HepG2 (cell line): ENCODE results near the gene GIMAP1. TPM values are rescaled to one million over a fixed set of nuclear protein-coding genes. Genes with fewer than 3 reads are reported as not detected.

ENCODE experiments used
- CEBPG ChIP-seq: IDR thresholded peaks from 2 replicates; pipeline ENCODE4 v1.6.1; 2016
- EP300 ChIP-seq, 3 experiments: sonication (generic) in 1 of 3; formaldehyde crosslinking in 1 of 3; IDR thresholded peaks; 2 replicates each; pipeline versions ENCODE4 v1.5.1 to v1.6.1; 2011 to 2020; ENCODE audit warnings: low read depth in 2 of 3, low read length in 2 of 3, borderline replicate concordance in 1 of 3, improper control_type of control experiment in 1 of 3, mild to moderate bottlenecking in 1 of 3, missing genetic modification reagents in 1 of 3, moderate library complexity in 1 of 3
- FOXO1 ChIP-seq: sonication (generic); formaldehyde crosslinking; IDR thresholded peaks from 2 replicates; pipeline ENCODE4 v1.4.0; 2020; ENCODE audit warnings: missing genetic modification reagents
- MAFG ChIP-seq: sonication (generic); formaldehyde crosslinking; IDR thresholded peaks from 2 replicates; pipeline ENCODE4 v1.5.1; 2020; ENCODE audit warnings: mild to moderate bottlenecking, missing genetic modification reagents
- ZNF205 ChIP-seq: IDR thresholded peaks from 2 replicates; pipeline ENCODE4 v1.6.1; 2018; ENCODE audit warnings: missing biosample characterization, missing genetic modification reagents
- polyA plus RNA-seq, 8 experiments: library from polyadenylated mRNA; depleted of rRNA in 3 of 8; stranded (reverse) in 7 of 8; unstranded in 1 of 8; fragments of >200 nt; fragmentation: Illumina TruSeq in 4 of 8; extraction: Trizol in 4 of 8; gene quantifications; 2 replicates each; pipeline versions ENCODE4 v1.2.1 to v1.2.3, GENCODE V29; 2011 to 2016; ENCODE audit warnings: low read depth in 4 of 8, missing spikeins in 1 of 8, mixed read lengths in 1 of 8; ENCODE audit not compliant: insufficient read depth in 1 of 8
- total RNA-seq, 5 experiments: library from RNA; depleted of rRNA; stranded (reverse); fragments of >200 nt; fragmentation: Illumina TruSeq; extraction: Trizol; gene quantifications; 2 replicates each; pipeline ENCODE4 v1.2.3, GENCODE V29; 2016; ENCODE audit warnings: low read depth in 1 of 5
- TF ChIP-seq, protein P1 (sequence below): sonication (generic); formaldehyde crosslinking; IDR thresholded peaks from 2 replicates; pipeline ENCODE4 v1.4.0; 2020; ENCODE audit warnings: missing genetic modification reagents, borderline replicate concordance
- TF ChIP-seq, protein P2 (sequence below): sonication (generic); formaldehyde crosslinking; IDR thresholded peaks from 2 replicates; pipeline ENCODE4 v1.4.0; 2020; ENCODE audit warnings: mild to moderate bottlenecking, missing genetic modification reagents
- TF ChIP-seq, protein P3 (sequence below): sonication (generic); formaldehyde crosslinking; IDR thresholded peaks from 2 replicates; pipeline ENCODE4 v1.8.0; 2022; ENCODE audit warnings: mild to moderate bottlenecking, missing genetic modification reagents, moderate library complexity
- TF ChIP-seq, protein P4 (sequence below): sonication (generic); formaldehyde crosslinking; IDR thresholded peaks from 2 replicates; pipeline ENCODE4 v1.8.1; 2023; ENCODE audit warnings: mild to moderate bottlenecking, inconsistent platforms, moderate library complexity, missing genetic modification reagents, borderline replicate concordance
- TF ChIP-seq, protein P5 (sequence below), 2 experiments: sonication (generic) in 1 of 2; formaldehyde crosslinking in 1 of 2; IDR thresholded peaks; 2 replicates each; pipeline versions ENCODE4 v1.4.0 to v1.6.1; 2016 to 2020; ENCODE audit warnings: borderline replicate concordance in 1 of 2, low read depth in 1 of 2, mild to moderate bottlenecking in 1 of 2, missing genetic modification reagents in 1 of 2

Gene GIMAP1
- total and polyA plus RNA-seq, 2 of the 13 experiments (the other 11 are each of a cell fraction or from before 2014, with no cell fraction given): not detected

DNA sequence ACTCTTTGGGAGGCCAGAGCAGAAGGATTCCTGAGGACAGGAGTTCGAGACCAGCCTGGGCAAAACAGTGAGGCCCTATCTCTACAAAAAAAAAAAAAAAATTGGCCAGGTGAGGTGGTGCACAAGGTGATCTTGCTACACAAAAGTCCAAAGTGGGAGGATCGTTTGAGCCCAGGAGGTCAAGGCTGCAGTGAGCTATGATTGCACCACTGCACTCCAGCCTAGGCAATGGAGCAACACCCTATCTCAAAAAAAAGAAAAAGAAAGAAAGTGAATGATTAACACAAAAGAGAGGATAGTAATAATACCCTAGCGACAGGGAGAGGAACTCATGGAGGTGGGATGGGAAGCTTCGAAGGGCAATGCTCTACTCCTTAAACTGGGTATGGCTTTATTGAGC is 53.4 kb downstream of the GIMAP1 start (continued):
- TF ChIP-seq, protein P1, sequence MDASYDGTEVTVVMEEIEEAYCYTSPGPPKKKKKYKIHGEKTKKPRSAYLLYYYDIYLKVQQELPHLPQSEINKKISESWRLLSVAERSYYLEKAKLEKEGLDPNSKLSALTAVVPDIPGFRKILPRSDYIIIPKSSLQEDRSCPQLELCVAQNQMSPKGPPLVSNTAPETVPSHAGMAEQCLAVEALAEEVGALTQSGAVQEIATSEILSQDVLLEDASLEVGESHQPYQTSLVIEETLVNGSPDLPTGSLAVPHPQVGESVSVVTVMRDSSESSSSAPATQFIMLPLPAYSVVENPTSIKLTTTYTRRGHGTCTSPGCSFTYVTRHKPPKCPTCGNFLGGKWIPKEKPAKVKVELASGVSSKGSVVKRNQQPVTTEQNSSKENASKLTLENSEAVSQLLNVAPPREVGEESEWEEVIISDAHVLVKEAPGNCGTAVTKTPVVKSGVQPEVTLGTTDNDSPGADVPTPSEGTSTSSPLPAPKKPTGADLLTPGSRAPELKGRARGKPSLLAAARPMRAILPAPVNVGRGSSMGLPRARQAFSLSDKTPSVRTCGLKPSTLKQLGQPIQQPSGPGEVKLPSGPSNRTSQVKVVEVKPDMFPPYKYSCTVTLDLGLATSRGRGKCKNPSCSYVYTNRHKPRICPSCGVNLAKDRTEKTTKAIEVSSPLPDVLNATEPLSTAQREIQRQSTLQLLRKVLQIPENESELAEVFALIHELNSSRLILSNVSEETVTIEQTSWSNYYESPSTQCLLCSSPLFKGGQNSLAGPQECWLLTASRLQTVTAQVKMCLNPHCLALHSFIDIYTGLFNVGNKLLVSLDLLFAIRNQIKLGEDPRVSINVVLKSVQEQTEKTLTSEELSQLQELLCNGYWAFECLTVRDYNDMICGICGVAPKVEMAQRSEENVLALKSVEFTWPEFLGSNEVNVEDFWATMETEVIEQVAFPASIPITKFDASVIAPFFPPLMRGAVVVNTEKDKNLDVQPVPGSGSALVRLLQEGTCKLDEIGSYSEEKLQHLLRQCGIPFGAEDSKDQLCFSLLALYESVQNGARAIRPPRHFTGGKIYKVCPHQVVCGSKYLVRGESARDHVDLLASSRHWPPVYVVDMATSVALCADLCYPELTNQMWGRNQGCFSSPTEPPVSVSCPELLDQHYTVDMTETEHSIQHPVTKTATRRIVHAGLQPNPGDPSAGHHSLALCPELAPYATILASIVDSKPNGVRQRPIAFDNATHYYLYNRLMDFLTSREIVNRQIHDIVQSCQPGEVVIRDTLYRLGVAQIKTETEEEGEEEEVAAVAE (CRISPR knock-in tag): no peak
- TF ChIP-seq, protein P2, sequence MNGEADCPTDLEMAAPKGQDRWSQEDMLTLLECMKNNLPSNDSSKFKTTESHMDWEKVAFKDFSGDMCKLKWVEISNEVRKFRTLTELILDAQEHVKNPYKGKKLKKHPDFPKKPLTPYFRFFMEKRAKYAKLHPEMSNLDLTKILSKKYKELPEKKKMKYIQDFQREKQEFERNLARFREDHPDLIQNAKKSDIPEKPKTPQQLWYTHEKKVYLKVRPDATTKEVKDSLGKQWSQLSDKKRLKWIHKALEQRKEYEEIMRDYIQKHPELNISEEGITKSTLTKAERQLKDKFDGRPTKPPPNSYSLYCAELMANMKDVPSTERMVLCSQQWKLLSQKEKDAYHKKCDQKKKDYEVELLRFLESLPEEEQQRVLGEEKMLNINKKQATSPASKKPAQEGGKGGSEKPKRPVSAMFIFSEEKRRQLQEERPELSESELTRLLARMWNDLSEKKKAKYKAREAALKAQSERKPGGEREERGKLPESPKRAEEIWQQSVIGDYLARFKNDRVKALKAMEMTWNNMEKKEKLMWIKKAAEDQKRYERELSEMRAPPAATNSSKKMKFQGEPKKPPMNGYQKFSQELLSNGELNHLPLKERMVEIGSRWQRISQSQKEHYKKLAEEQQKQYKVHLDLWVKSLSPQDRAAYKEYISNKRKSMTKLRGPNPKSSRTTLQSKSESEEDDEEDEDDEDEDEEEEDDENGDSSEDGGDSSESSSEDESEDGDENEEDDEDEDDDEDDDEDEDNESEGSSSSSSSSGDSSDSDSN (CRISPR knock-in tag): no peak
- peak; percentile 61 for TF ChIP-seq CEBPG (CRISPR knock-in tag)
- TF ChIP-seq EP300 (IDR thresholded peaks at IDR 0.05; ENCODE audit: low read depth in 2 of 2, low read length in 2 of 2): peak in 1 of 2 experiments; percentile 64; a peak in 1 of 4 replicates
- TF ChIP-seq EP300 (CRISPR knock-in tag; IDR thresholded peaks at IDR 0.05; ENCODE audit: borderline replicate concordance): no peak
- TF ChIP-seq MAFG (CRISPR knock-in tag): no peak
- TF ChIP-seq, protein P3, sequence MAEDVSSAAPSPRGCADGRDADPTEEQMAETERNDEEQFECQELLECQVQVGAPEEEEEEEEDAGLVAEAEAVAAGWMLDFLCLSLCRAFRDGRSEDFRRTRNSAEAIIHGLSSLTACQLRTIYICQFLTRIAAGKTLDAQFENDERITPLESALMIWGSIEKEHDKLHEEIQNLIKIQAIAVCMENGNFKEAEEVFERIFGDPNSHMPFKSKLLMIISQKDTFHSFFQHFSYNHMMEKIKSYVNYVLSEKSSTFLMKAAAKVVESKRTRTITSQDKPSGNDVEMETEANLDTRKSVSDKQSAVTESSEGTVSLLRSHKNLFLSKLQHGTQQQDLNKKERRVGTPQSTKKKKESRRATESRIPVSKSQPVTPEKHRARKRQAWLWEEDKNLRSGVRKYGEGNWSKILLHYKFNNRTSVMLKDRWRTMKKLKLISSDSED (CRISPR knock-in tag): no peak
- TF ChIP-seq ZNF205 (CRISPR knock-in tag): no peak
- 0 out of 2 replicates have a peak, but pooled peaks have one; percentile 31 for TF ChIP-seq FOXO1 (CRISPR knock-in tag)
- TF ChIP-seq, protein P4, sequence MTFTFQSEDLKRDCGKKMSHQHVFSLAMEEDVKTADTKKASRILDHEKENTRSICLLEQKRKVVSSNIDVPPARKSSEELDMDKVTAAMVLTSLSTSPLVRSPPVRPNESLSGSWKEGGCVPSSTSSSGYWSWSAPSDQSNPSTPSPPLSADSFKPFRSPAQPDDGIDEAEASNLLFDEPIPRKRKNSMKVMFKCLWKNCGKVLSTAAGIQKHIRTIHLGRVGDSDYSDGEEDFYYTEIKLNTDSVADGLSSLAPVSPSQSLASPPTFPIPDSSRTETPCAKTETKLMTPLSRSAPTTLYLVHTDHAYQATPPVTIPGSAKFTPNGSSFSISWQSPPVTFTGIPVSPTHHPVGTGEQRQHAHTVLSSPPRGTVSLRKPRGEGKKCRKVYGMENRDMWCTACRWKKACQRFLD: no peak
- TF ChIP-seq, protein P5, sequence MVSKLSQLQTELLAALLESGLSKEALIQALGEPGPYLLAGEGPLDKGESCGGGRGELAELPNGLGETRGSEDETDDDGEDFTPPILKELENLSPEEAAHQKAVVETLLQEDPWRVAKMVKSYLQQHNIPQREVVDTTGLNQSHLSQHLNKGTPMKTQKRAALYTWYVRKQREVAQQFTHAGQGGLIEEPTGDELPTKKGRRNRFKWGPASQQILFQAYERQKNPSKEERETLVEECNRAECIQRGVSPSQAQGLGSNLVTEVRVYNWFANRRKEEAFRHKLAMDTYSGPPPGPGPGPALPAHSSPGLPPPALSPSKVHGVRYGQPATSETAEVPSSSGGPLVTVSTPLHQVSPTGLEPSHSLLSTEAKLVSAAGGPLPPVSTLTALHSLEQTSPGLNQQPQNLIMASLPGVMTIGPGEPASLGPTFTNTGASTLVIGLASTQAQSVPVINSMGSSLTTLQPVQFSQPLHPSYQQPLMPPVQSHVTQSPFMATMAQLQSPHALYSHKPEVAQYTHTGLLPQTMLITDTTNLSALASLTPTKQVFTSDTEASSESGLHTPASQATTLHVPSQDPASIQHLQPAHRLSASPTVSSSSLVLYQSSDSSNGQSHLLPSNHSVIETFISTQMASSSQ (IDR thresholded peaks at IDR 0.05; ENCODE audit: low read depth): peak; percentile 55
- TF ChIP-seq, protein P5 (CRISPR knock-in tag; IDR thresholded peaks at IDR 0.05; ENCODE audit: borderline replicate concordance): peak; percentile 82; the same call in 1 of the 2 replicates
